H1 (cell line): Measurements from ENCODE around the gene DPF3. TPM values are rescaled to one million over a fixed set of nuclear protein-coding genes. Genes with fewer than 3 reads are reported as not detected.

ENCODE experiments used
- CTCF ChIA-PET: fragments of 300-600 bp; sonication (Branson Sonifier 250); formaldehyde crosslinking; loops from one replicate; lab custom pipeline; 2021; ENCODE audit not compliant: partially characterized antibody; lab: Charles Lee
- POLR2A ChIA-PET: fragments of 300-600 bp; sonication (Branson Sonifier 250); formaldehyde crosslinking; loops from one replicate; lab custom pipeline; 2021; ENCODE audit warnings: inconsistent platforms; ENCODE audit not compliant: partially characterized antibody; lab: Charles Lee
- DNase-seq, 2 experiments: peaks; one replicate each; pipeline versions ENCODE4 v3.0.0 to v3.0.0-alpha.2; 2010 to 2022; ENCODE audit warnings: low spot score in 2 of 2, low read depth in 1 of 2, mixed read lengths in 1 of 2
- FAIRE-seq: peaks from 2 replicates; lab custom pipeline; 2011; peaks lifted over from hg19 to GRCh38; lab: Jason Lieb, UNC
- H2AFZ ChIP-seq: 2 replicates; pipeline ENCODE4 v1.8.1; 2012; ENCODE audit warnings: low read length, inconsistent platforms
- H2AK5ac ChIP-seq: 2 replicates; pipeline ENCODE4 v1.6.1; 2013; ENCODE audit warnings: low read depth, low read length
- H2BK120ac ChIP-seq: replicated peaks from 2 replicates; pipeline ENCODE3; 2013; ENCODE audit warnings: low read depth, low read length, inconsistent platforms
- H2BK12ac ChIP-seq: 2 replicates; pipeline ENCODE4 v1.6.1; 2013; ENCODE audit warnings: low read depth, low read length
- H2BK15ac ChIP-seq: 2 replicates; pipeline ENCODE4 v1.6.1; 2013; ENCODE audit warnings: low read length
- H2BK20ac ChIP-seq: 2 replicates; pipeline ENCODE4 v1.6.1; 2013; ENCODE audit warnings: low read length
- H2BK5ac ChIP-seq: 2 replicates; pipeline ENCODE4 v1.6.1; 2013; ENCODE audit warnings: low read depth, low read length
- H3K14ac ChIP-seq: 2 replicates; pipeline ENCODE4 v1.6.1; 2013; ENCODE audit warnings: inconsistent platforms; ENCODE audit not compliant: insufficient read length
- H3K18ac ChIP-seq: 2 replicates; pipeline ENCODE4 v1.6.1; 2013; ENCODE audit warnings: low read length; ENCODE audit errors: extremely low read depth
- H3K23ac ChIP-seq: 2 replicates; pipeline ENCODE4 v1.6.1; 2013; ENCODE audit warnings: inconsistent platforms; ENCODE audit not compliant: insufficient read length
- H3K23me2 ChIP-seq: 2 replicates; pipeline ENCODE4 v1.6.1; 2013; ENCODE audit warnings: low read depth, low read length
- H3K27ac ChIP-seq: 2 replicates; pipeline ENCODE4 v1.6.1; 2011; ENCODE audit warnings: low read depth, low read length, inconsistent platforms
- H3K27me3 ChIP-seq, 4 experiments: replicated peaks in 1 of 4; 1 replicate in 1 of 4; 2 replicates in 3 of 4; pipeline versions ENCODE4 v1.6.1 to v1.8.1; 2011 to 2013; ENCODE audit warnings: low read length in 3 of 4, mild to moderate bottlenecking in 3 of 4, inconsistent platforms in 2 of 4, mixed read lengths in 2 of 4, moderate library complexity in 1 of 4; ENCODE audit not compliant: control insufficient read depth in 3 of 4, insufficient read depth in 3 of 4; ENCODE audit errors: extremely low read depth in 1 of 4
- H3K36me3 ChIP-seq, 4 experiments: 2 replicates each; pipeline versions ENCODE4 v1.6.1 to v1.8.1; 2011 to 2013; ENCODE audit warnings: mild to moderate bottlenecking in 4 of 4, low read length in 3 of 4, moderate library complexity in 2 of 4, control low read depth in 1 of 4, inconsistent platforms in 1 of 4; ENCODE audit not compliant: insufficient read depth in 4 of 4, control insufficient read depth in 2 of 4
- H3K4ac ChIP-seq: replicated peaks from 2 replicates; pipeline ENCODE3; 2013; ENCODE audit warnings: low read length, low read depth, mixed read lengths, inconsistent platforms; ENCODE audit not compliant: insufficient read length
- H3K4me1 ChIP-seq, 4 experiments: replicated peaks in 1 of 4; 1 replicate in 1 of 4; 2 replicates in 3 of 4; pipeline versions ENCODE4 v1.6.1 to v1.8.1; 2011 to 2013; ENCODE audit warnings: low read length in 3 of 4, inconsistent platforms in 2 of 4, mixed read lengths in 1 of 4; ENCODE audit not compliant: insufficient read depth in 4 of 4, control insufficient read depth in 3 of 4
- H3K4me2 ChIP-seq, 2 experiments: 2 replicates each; pipeline versions ENCODE4 v1.6.1 to v1.8.1; 2011 to 2013; ENCODE audit warnings: low read depth in 2 of 2, low read length in 2 of 2, control low read depth in 1 of 2, inconsistent platforms in 1 of 2, mild to moderate bottlenecking in 1 of 2; ENCODE audit not compliant: insufficient read depth in 1 of 2
- H3K4me3 ChIP-seq, 4 experiments: fragments of 200-600, 300-600 bp in 1 of 4; sonication (generic), shearing (Covaris generic), sonication (Bioruptor Twin) in 1 of 4; 2 replicates each; pipeline versions ENCODE4 v1.5.1 to v1.8.1; 2011 to 2016; ENCODE audit warnings: low read length in 4 of 4, low read depth in 3 of 4, control low read depth in 2 of 4, inconsistent platforms in 2 of 4, mild to moderate bottlenecking in 2 of 4, mixed read lengths in 1 of 4, moderate library complexity in 1 of 4; ENCODE audit not compliant: insufficient read depth in 2 of 4; ENCODE audit errors: extremely low read depth in 1 of 4
- H3K56ac ChIP-seq: replicated peaks from 2 replicates; pipeline ENCODE3; 2013; ENCODE audit warnings: low read depth, mild to moderate bottlenecking, mixed read lengths, low read length, inconsistent platforms; ENCODE audit not compliant: insufficient read length
- H3K79me1 ChIP-seq: 2 replicates; pipeline ENCODE4 v1.6.1; 2013; ENCODE audit warnings: low read depth, low read length, control low read depth
- H3K79me2 ChIP-seq, 2 experiments: 2 replicates each; pipeline versions ENCODE4 v1.6.1 to v1.8.1; 2012 to 2013; ENCODE audit warnings: low read length in 2 of 2, mild to moderate bottlenecking in 2 of 2, inconsistent platforms in 1 of 2; ENCODE audit not compliant: insufficient read depth in 2 of 2, control insufficient read depth in 1 of 2
- H3K9ac ChIP-seq, 4 experiments: replicated peaks in 1 of 4; 1 replicate in 1 of 4; 2 replicates in 3 of 4; pipeline versions ENCODE4 v1.6.1 to v1.8.1; 2011 to 2013; ENCODE audit warnings: low read depth in 3 of 4, low read length in 3 of 4, control low read depth in 2 of 4, mild to moderate bottlenecking in 2 of 4, moderate library complexity in 2 of 4, inconsistent platforms in 1 of 4; ENCODE audit errors: extremely low read depth in 1 of 4
- H3K9me3 ChIP-seq, 2 experiments: 2 replicates each; pipeline versions ENCODE4 v1.6.1 to v1.8.1; 2012 to 2013; ENCODE audit warnings: mild to moderate bottlenecking in 2 of 2, moderate library complexity in 2 of 2, control low read depth in 1 of 2, inconsistent platforms in 1 of 2, low read depth in 1 of 2, low read length in 1 of 2, mixed read lengths in 1 of 2; ENCODE audit not compliant: insufficient read depth in 2 of 2
- H4K20me1 ChIP-seq, 2 experiments: replicated peaks in 1 of 2; 2 replicates each; pipeline versions ENCODE3 to v1.8.1; 2011 to 2013; ENCODE audit warnings: inconsistent platforms in 2 of 2, low read length in 2 of 2, mild to moderate bottlenecking in 1 of 2; ENCODE audit not compliant: insufficient read depth in 2 of 2, control insufficient read depth in 1 of 2
- H4K5ac ChIP-seq: 2 replicates; pipeline ENCODE4 v1.6.1; 2013; ENCODE audit warnings: low read length, low read depth, mixed read lengths, inconsistent platforms; ENCODE audit not compliant: insufficient read length
- H4K8ac ChIP-seq: 2 replicates; pipeline ENCODE4 v1.8.0; 2013; ENCODE audit warnings: mild to moderate bottlenecking, moderate library complexity, low read length, inconsistent platforms; ENCODE audit not compliant: insufficient read depth; ENCODE audit errors: extremely low read depth
- H4K91ac ChIP-seq: replicated peaks from 2 replicates; pipeline ENCODE3; 2013; ENCODE audit warnings: low read length, mixed read lengths, inconsistent platforms; ENCODE audit not compliant: insufficient read length
- ASH2L ChIP-seq: fragments of 200-600, 300-600 bp; sonication (generic); IDR thresholded peaks from one replicate; pipeline ENCODE4 v1.7.1; 2017; ENCODE audit warnings: low read length
- EP300 ChIP-seq, 2 experiments: IDR thresholded peaks; 1 replicate in 1 of 2; 2 replicates in 1 of 2; pipeline ENCODE4 v1.6.1; 2011 to 2012; ENCODE audit warnings: low read depth in 2 of 2, low read length in 2 of 2, mild to moderate bottlenecking in 2 of 2, borderline replicate concordance in 1 of 2, inconsistent platforms in 1 of 2, moderate library complexity in 1 of 2
- GTF2F1 ChIP-seq: IDR thresholded peaks from 2 replicates; pipeline ENCODE4 v1.6.1; 2012; ENCODE audit warnings: low read depth, low read length, improper control_type of control experiment, borderline replicate concordance
- WGBS, 2 experiments: shearing (Covaris generic) in 1 of 2; methylation state at CpG; one replicate each; pipeline versions ENCODE4 v1.1.6 to v1.1.7; 2013 to 2015; ENCODE audit warnings: low lambda C conversion rate in 2 of 2, mixed read lengths in 2 of 2, inconsistent platforms in 1 of 2, low coverage in 1 of 2, missing lambda C conversion rate in 1 of 2; ENCODE audit not compliant: insufficient replicate concordance in 2 of 2, insufficient coverage in 1 of 2, insufficient read length in 1 of 2; ENCODE audit errors: extremely low coverage in 1 of 2, missing lambda C conversion rate in 1 of 2; 5-methylcytosine and 5-hydroxymethylcytosine counted together
- polyA plus RNA-seq, 7 experiments: library from polyadenylated mRNA; depleted of rRNA in 3 of 7; stranded (reverse) in 5 of 7; unstranded in 2 of 7; fragments of >200 nt in 5 of 7; fragments of 200-250 nt in 2 of 7; gene quantifications; 1 replicate in 5 of 7; 2 replicates in 1 of 7; 4 replicates in 1 of 7; pipeline versions ENCODE4 v1.2.1 to v1.2.3, GENCODE V29; 2011 to 2013; ENCODE audit warnings: missing spikeins in 2 of 7, mixed read lengths in 2 of 7
- total RNA-seq: library from RNA; stranded (reverse); fragmentation: NEBNext Ultra II Directional; extraction: Animal tissue kit (Norgen Biotek cat#: 25700); gene quantifications from 2 replicates; pipeline ENCODE4 v1.2.1, GENCODE V29; 2021
- TF ChIP-seq, protein P1 (sequence below), 3 experiments: IDR thresholded peaks; 1 replicate in 2 of 3; 2 replicates in 1 of 3; pipeline versions ENCODE4 v1.5.1 to v1.6.1; 2011; ENCODE audit warnings: low read length in 3 of 3, mild to moderate bottlenecking in 3 of 3, inconsistent platforms in 2 of 3, low read depth in 1 of 3, moderate library complexity in 1 of 3; ENCODE audit not compliant: insufficient read depth in 1 of 3; ENCODE audit errors: control extremely low read depth in 1 of 3

Gene DPF3
- total and polyA plus RNA-seq, 2 of the 8 experiments (the other 6 are each of a cell fraction or from before 2014, with no cell fraction given), result 0.19 TPM; not detected in 1

DNA sequence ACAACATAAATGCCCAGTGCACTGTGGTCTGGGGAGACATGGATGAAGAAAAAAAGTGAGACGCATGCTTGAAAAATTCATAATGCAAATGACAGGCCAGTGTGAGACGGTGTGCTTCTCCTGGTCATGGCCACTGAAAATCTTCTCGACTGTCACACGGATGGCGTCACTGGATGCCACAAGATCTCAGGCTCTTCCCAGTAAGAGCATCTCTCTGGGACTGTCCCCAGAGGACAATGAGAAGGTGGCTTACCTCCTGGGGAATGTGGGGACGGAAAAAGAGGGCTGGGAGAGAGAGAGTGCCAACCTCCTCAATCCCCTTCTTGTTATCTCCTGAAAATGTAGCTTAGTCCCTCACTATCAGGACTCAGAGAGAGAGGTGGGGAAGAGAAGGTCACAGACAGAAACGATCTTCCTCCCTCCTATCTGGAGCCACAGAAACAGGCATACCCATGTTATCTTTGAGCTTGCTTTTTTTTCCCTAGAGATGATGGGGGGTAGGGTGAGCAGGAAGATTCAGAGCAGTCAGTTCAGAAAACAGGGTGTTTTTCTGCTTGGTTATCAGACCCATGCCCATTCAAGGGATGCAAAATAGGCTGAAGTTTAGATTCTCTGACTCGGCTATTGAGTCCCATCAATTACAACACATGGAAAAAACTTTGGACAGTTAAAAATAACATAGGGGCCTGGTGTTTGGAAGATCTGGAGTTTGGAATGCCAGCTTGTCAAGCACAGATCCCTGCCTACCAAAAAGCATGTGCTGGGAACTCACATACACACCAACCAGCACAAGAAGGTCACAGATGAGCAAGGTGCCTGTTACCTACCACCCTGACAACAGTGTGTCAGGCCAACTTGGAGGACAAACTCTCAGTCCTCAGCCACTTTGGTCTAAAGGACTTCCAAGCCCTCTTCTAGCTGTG, 24.2 kb downstream of the DPF3 start:
- Histone ChIP-seq H3K27me3 (no peaks in the 10 kb centered on the region; a peak in 1 of 7 replicates), H4K8ac (no peak overlapping the region), H3K14ac (no peak overlapping the region), H3K4me1 (no peaks in the 10 kb centered on the region), H4K20me1 (no peaks in the 10 kb centered on the region), H3K23ac (no peak overlapping the region), H3K4ac (no peak overlapping the region), H2BK5ac (no peak overlapping the region), H2AFZ (no peak overlapping the region), H3K9ac (no peak overlapping the region), H2BK12ac (no peak overlapping the region), H3K23me2 (no peaks in the 10 kb centered on the region), H2AK5ac (no peak overlapping the region), H3K27ac (no peak overlapping the region), H2BK120ac (no peak overlapping the region), H3K4me2 (no peak overlapping the region), H2BK15ac (no peak overlapping the region), H3K4me3 (no peak overlapping the region), H4K91ac (no peak overlapping the region), H3K56ac (no peak overlapping the region), H4K5ac (no peak overlapping the region), H3K79me2 (no peaks in the 10 kb centered on the region), H3K9me3 (peaks cover 7 to 8% of the 10 kb centered on the region in 2 experiments; a peak in 3 of 4 replicates), H3K36me3 (no peaks in the 10 kb centered on the region), H3K18ac (no peak overlapping the region), H3K79me1 (no peaks in the 10 kb centered on the region), H2BK20ac (no peak overlapping the region)
- WGBS, 2 experiments, result 84% methylated on average over 7 of the region's 8 CpGs; no CpG with 5 or more reads in 1 of the 2 experiments
- ChIA-PET POLR2A (no interaction called here), CTCF (interaction anchor here (0.6 to 1.1 kb wide), 5 partner anchors 13 to 356 kb away, joined by 3 to 4 read pairs (median 4); no protein-coding TSS in a partner anchor)
- FAIRE-seq (no peak), DNase-seq (no peak)
- TF ChIP-seq EP300 (IDR thresholded peaks at IDR 0.05; ENCODE audit: borderline replicate concordance in 1 of 2, low read depth in 2 of 2, low read length in 2 of 2), result no peak
- TF ChIP-seq, protein P1, sequence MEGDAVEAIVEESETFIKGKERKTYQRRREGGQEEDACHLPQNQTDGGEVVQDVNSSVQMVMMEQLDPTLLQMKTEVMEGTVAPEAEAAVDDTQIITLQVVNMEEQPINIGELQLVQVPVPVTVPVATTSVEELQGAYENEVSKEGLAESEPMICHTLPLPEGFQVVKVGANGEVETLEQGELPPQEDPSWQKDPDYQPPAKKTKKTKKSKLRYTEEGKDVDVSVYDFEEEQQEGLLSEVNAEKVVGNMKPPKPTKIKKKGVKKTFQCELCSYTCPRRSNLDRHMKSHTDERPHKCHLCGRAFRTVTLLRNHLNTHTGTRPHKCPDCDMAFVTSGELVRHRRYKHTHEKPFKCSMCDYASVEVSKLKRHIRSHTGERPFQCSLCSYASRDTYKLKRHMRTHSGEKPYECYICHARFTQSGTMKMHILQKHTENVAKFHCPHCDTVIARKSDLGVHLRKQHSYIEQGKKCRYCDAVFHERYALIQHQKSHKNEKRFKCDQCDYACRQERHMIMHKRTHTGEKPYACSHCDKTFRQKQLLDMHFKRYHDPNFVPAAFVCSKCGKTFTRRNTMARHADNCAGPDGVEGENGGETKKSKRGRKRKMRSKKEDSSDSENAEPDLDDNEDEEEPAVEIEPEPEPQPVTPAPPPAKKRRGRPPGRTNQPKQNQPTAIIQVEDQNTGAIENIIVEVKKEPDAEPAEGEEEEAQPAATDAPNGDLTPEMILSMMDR (IDR thresholded peaks at IDR 0.05; ENCODE audit: control extremely low read depth in 1 of 3, insufficient read depth in 1 of 3, low read depth in 1 of 3, low read length in 3 of 3), result no peak
- no peak for TF ChIP-seq ASH2L
- no peak for TF ChIP-seq GTF2F1
